ENCODE data around the gene APMAP.

Gene APMAP

GRCh38 chr20:24935766-24936525 lies 56.6 kb downstream of the APMAP start:
- no peaks in the 10 kb centered on the region for H3K9me2 ChIP-seq (replicated peaks; ENCODE audit: insufficient read depth, low read length)
- no peaks in the 10 kb centered on the region for H4K20me1 ChIP-seq (ENCODE audit: low read depth, low read length)
- no peak overlapping the region for H3K4me3 ChIP-seq (ENCODE audit: insufficient read depth, low read length, poor library complexity, severe bottlenecking)
- H3K4me2 ChIP-seq (ENCODE audit: low read depth, low read length, poor library complexity, severe bottlenecking): no peak overlapping the region
- no peak overlapping the region for H3K9ac ChIP-seq (ENCODE audit: low read length)
- H3K36me3 ChIP-seq (ENCODE audit: low read length): no peaks in the 10 kb centered on the region
- H3F3A ChIP-seq (ENCODE audit: insufficient read depth): no peaks in the 10 kb centered on the region
- no peaks in the 10 kb centered on the region for H3K79me2 ChIP-seq (ENCODE audit: insufficient read depth, low read length)
- no peak overlapping the region for H2AFZ ChIP-seq (ENCODE audit: low read depth, low read length, severe bottlenecking)
- no peak overlapping the region for H3K27ac ChIP-seq (ENCODE audit: low read depth, low read length)
- TF ChIP-seq EZH2phosphoT487 (conservative IDR thresholded peaks at IDR 0.05; ENCODE audit: low read length) (no peak), CTCF (IDR thresholded peaks at IDR 0.05; ENCODE audit: insufficient read depth, low read length, poor library complexity, severe bottlenecking) (no peak)
- H3K27me3 ChIP-seq (ENCODE audit: low read length): no peaks in the 10 kb centered on the region
- H3K9me3 ChIP-seq (ENCODE audit: insufficient read depth, low read length): no peaks in the 10 kb centered on the region

GRCh38 chr20:24935140-24935539 lies 57.4 kb downstream of the APMAP start:
- TF ChIP-seq EZH2phosphoT487 (conservative IDR thresholded peaks at IDR 0.05; ENCODE audit: low read length): no peak
- no peak for TF ChIP-seq CTCF (IDR thresholded peaks at IDR 0.05; ENCODE audit: insufficient read depth, low read length, poor library complexity, severe bottlenecking)
- Histone ChIP-seq H3K9ac (ENCODE audit: low read length) (no peak overlapping the region), H3K9me2 (replicated peaks; ENCODE audit: insufficient read depth, low read length) (no peaks in the 10 kb centered on the region), H3K36me3 (ENCODE audit: low read length) (no peaks in the 10 kb centered on the region), H3K4me3 (ENCODE audit: insufficient read depth, low read length, poor library complexity, severe bottlenecking) (no peak overlapping the region), H3K27me3 (ENCODE audit: low read length) (no peaks in the 10 kb centered on the region), H3K79me2 (ENCODE audit: insufficient read depth, low read length) (no peaks in the 10 kb centered on the region), H2AFZ (ENCODE audit: low read depth, low read length, severe bottlenecking) (no peak overlapping the region), H3F3A (ENCODE audit: insufficient read depth) (no peaks in the 10 kb centered on the region), H3K9me3 (ENCODE audit: insufficient read depth, low read length) (no peaks in the 10 kb centered on the region), H3K4me2 (ENCODE audit: low read depth, low read length, poor library complexity, severe bottlenecking) (no peak overlapping the region), H3K27ac (ENCODE audit: low read depth, low read length) (no peak overlapping the region), H4K20me1 (ENCODE audit: low read depth, low read length) (no peaks in the 10 kb centered on the region)

GRCh38 chr20:24934716-24935115 lies 57.8 kb downstream of the APMAP start:
- H3K9me3 ChIP-seq (ENCODE audit: insufficient read depth, low read length): no peaks in the 10 kb centered on the region
- no peaks in the 10 kb centered on the region for H3K79me2 ChIP-seq (ENCODE audit: insufficient read depth, low read length)
- no peaks in the 10 kb centered on the region for H3F3A ChIP-seq (ENCODE audit: insufficient read depth)
- H3K27me3 ChIP-seq (ENCODE audit: low read length): no peaks in the 10 kb centered on the region
- no peak overlapping the region for H3K9ac ChIP-seq (ENCODE audit: low read length)
- no peaks in the 10 kb centered on the region for H3K36me3 ChIP-seq (ENCODE audit: low read length)
- H3K4me3 ChIP-seq (ENCODE audit: insufficient read depth, low read length, poor library complexity, severe bottlenecking): no peak overlapping the region
- H4K20me1 ChIP-seq (ENCODE audit: low read depth, low read length): no peaks in the 10 kb centered on the region
- TF ChIP-seq CTCF (IDR thresholded peaks at IDR 0.05; ENCODE audit: insufficient read depth, low read length, poor library complexity, severe bottlenecking): no peak
- TF ChIP-seq EZH2phosphoT487 (conservative IDR thresholded peaks at IDR 0.05; ENCODE audit: low read length): no peak
- no peak overlapping the region for H3K4me2 ChIP-seq (ENCODE audit: low read depth, low read length, poor library complexity, severe bottlenecking)
- H2AFZ ChIP-seq (ENCODE audit: low read depth, low read length, severe bottlenecking): no peak overlapping the region
- no peak overlapping the region for H3K27ac ChIP-seq (ENCODE audit: low read depth, low read length)
- H3K9me2 ChIP-seq (replicated peaks; ENCODE audit: insufficient read depth, low read length): no peaks in the 10 kb centered on the region
